ENCODE measurements around the gene ARHGAP18.

Gene ARHGAP18

DNA sequence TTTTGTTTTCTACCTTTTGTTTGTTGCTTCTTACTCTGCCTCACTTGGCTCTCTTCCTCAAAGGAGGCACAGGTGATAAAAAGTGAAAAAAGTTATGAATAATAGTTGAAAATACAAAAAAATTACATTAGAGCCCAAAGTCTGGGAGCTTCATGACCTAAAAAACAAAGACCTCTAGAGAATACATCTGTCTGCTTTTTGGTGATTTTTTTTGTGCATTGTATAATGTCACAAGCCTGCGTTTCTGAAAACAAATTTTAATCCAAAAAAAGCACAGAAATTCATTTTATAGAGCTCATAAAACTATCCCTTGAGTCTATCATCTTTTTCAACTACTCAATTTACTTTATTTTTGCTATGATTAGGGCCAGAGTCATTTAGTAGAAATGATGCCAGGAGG is 41.4 kb upstream of the ARHGAP18 start:
- Histone ChIP-seq H3K27me3 (ENCODE audit: insufficient read depth, low read length) (no peaks in the 10 kb centered on the region), H2AK5ac (ENCODE audit: low read length) (no peak overlapping the region), H3K14ac (ENCODE audit: low read length) (no peak overlapping the region), H4K8ac (ENCODE audit: low read depth, low read length) (no peak overlapping the region), H3K18ac (ENCODE audit: low read length) (no peak overlapping the region), H3K36me3 (ENCODE audit: control insufficient read depth in 1 of 2, insufficient read depth in 2 of 2, low read length in 2 of 2) (no peaks in the 10 kb centered on the region), H2BK120ac (ENCODE audit: insufficient read depth, low read length, poor library complexity) (no peak overlapping the region), H2BK5ac (ENCODE audit: low read depth, low read length, poor library complexity) (no peak overlapping the region), H2BK12ac (ENCODE audit: low read length) (no peak overlapping the region), H3K23ac (ENCODE audit: low read length) (no peak overlapping the region), H4K91ac (ENCODE audit: low read depth, low read length) (no peak overlapping the region), H3K4me3 (ENCODE audit: low read depth, low read length) (no peak overlapping the region), H3K27ac (ENCODE audit: low read depth, low read length) (no peak overlapping the region), H3K79me2 (ENCODE audit: control insufficient read depth, insufficient read depth, low read length, poor library complexity) (no peaks in the 10 kb centered on the region), H3K4me1 (ENCODE audit: control insufficient read depth in 1 of 2, insufficient read depth in 2 of 2, low read length in 2 of 2) (no peaks in the 10 kb centered on the region), H3K79me1 (ENCODE audit: low read length) (no peaks in the 10 kb centered on the region), H4K12ac (ENCODE audit: low read depth, low read length) (no peak overlapping the region), H3K4ac (ENCODE audit: low read depth, low read length) (no peak overlapping the region), H3K4me2 (ENCODE audit: low read length) (no peak overlapping the region), H3K9ac (ENCODE audit: low read length) (no peak overlapping the region), H3K9me3 (ENCODE audit: insufficient read depth, low read depth, low read length) (no peaks in the 10 kb centered on the region), H2AFZ (ENCODE audit: insufficient read depth, low read length, poor library complexity) (no peak overlapping the region)
- no peak for DNase-seq
- no CpG with 5 or more reads among the region's 1 CpG for WGBS (ENCODE audit: extremely low coverage, insufficient coverage, insufficient read length)

GRCh38 chr6:129750360-129750759 is 40.4 kb upstream of the ARHGAP18 start:
- no peak overlapping the region for H4K12ac ChIP-seq (ENCODE audit: low read depth, low read length)
- H3K18ac ChIP-seq (ENCODE audit: low read length): no peak overlapping the region
- no CpG with 5 or more reads among the region's 2 CpGs for WGBS (ENCODE audit: extremely low coverage, insufficient coverage, insufficient read length)
- no peak overlapping the region for H3K14ac ChIP-seq (ENCODE audit: low read length)
- H4K91ac ChIP-seq (ENCODE audit: low read depth, low read length): no peak overlapping the region
- no peaks in the 10 kb centered on the region for H3K4me1 ChIP-seq (ENCODE audit: control insufficient read depth in 1 of 2, insufficient read depth in 2 of 2, low read length in 2 of 2)
- no peaks in the 10 kb centered on the region for H3K27me3 ChIP-seq (ENCODE audit: insufficient read depth, low read length)
- no peak overlapping the region for H3K4me2 ChIP-seq (ENCODE audit: low read length)
- H4K8ac ChIP-seq (ENCODE audit: low read depth, low read length): no peak overlapping the region
- H3K36me3 ChIP-seq (ENCODE audit: control insufficient read depth in 1 of 2, insufficient read depth in 2 of 2, low read length in 2 of 2): no peaks in the 10 kb centered on the region
- H2AFZ ChIP-seq (ENCODE audit: insufficient read depth, low read length, poor library complexity): no peak overlapping the region
- no peak overlapping the region for H3K27ac ChIP-seq (ENCODE audit: low read depth, low read length)
- H3K9ac ChIP-seq (ENCODE audit: low read length): no peak overlapping the region
- H3K9me3 ChIP-seq (ENCODE audit: insufficient read depth, low read depth, low read length): no peaks in the 10 kb centered on the region
- no peak overlapping the region for H2BK120ac ChIP-seq (ENCODE audit: insufficient read depth, low read length, poor library complexity)
- no peak overlapping the region for H2BK5ac ChIP-seq (ENCODE audit: low read depth, low read length, poor library complexity)
- H2BK12ac ChIP-seq (ENCODE audit: low read length): no peak overlapping the region
- no peak overlapping the region for H3K23ac ChIP-seq (ENCODE audit: low read length)
- no peak overlapping the region for H2AK5ac ChIP-seq (ENCODE audit: low read length)
- no peak overlapping the region for H3K4me3 ChIP-seq (ENCODE audit: low read depth, low read length)
- H3K79me2 ChIP-seq (ENCODE audit: control insufficient read depth, insufficient read depth, low read length, poor library complexity): no peaks in the 10 kb centered on the region
- no peak overlapping the region for H3K4ac ChIP-seq (ENCODE audit: low read depth, low read length)
- H3K79me1 ChIP-seq (ENCODE audit: low read length): no peaks in the 10 kb centered on the region
- no peak for DNase-seq

GRCh38 chr6:129749749-129750120 is 39.8 kb upstream of the ARHGAP18 start:
- WGBS (ENCODE audit: extremely low coverage, insufficient coverage, insufficient read length): no CpG with 5 or more reads among the region's 4 CpGs
- H3K27ac ChIP-seq (ENCODE audit: low read depth, low read length): no peak overlapping the region
- no peak overlapping the region for H3K4me3 ChIP-seq (ENCODE audit: low read depth, low read length)

GRCh38 chr6:129748901-129749748 is 39.1 kb upstream of the ARHGAP18 start:
- no peak overlapping the region for H2BK120ac ChIP-seq (ENCODE audit: insufficient read depth, low read length, poor library complexity)
- no peak overlapping the region for H3K23ac ChIP-seq (ENCODE audit: low read length)
- no peaks in the 10 kb centered on the region for H3K36me3 ChIP-seq (ENCODE audit: control insufficient read depth in 1 of 2, insufficient read depth in 2 of 2, low read length in 2 of 2)
- no peak for DNase-seq
- no peaks in the 10 kb centered on the region for H3K79me2 ChIP-seq (ENCODE audit: control insufficient read depth, insufficient read depth, low read length, poor library complexity)
- no peak overlapping the region for H4K91ac ChIP-seq (ENCODE audit: low read depth, low read length)
- no peak overlapping the region for H3K4me3 ChIP-seq (ENCODE audit: low read depth, low read length)
- no CpG with 5 or more reads among the region's 7 CpGs for WGBS (ENCODE audit: extremely low coverage, insufficient coverage, insufficient read length)
- H3K4ac ChIP-seq (ENCODE audit: low read depth, low read length): no peak overlapping the region
- no peak overlapping the region for H2AFZ ChIP-seq (ENCODE audit: insufficient read depth, low read length, poor library complexity)
- no peak overlapping the region for H2AK5ac ChIP-seq (ENCODE audit: low read length)
- H4K12ac ChIP-seq (ENCODE audit: low read depth, low read length): no peak overlapping the region
- no peaks in the 10 kb centered on the region for H3K9me3 ChIP-seq (ENCODE audit: insufficient read depth, low read depth, low read length)
- no peaks in the 10 kb centered on the region for H3K79me1 ChIP-seq (ENCODE audit: low read length)
- no peak overlapping the region for H2BK5ac ChIP-seq (ENCODE audit: low read depth, low read length, poor library complexity)
- no peak overlapping the region for H3K4me2 ChIP-seq (ENCODE audit: low read length)
- H2BK12ac ChIP-seq (ENCODE audit: low read length): no peak overlapping the region
- H3K14ac ChIP-seq (ENCODE audit: low read length): no peak overlapping the region
- no peak overlapping the region for H3K9ac ChIP-seq (ENCODE audit: low read length)
- H4K8ac ChIP-seq (ENCODE audit: low read depth, low read length): no peak overlapping the region
- H3K27ac ChIP-seq (ENCODE audit: low read depth, low read length): no peak overlapping the region
- H3K18ac ChIP-seq (ENCODE audit: low read length): no peak overlapping the region
- H3K27me3 ChIP-seq (ENCODE audit: insufficient read depth, low read length): no peaks in the 10 kb centered on the region
- no peaks in the 10 kb centered on the region for H3K4me1 ChIP-seq (ENCODE audit: control insufficient read depth in 1 of 2, insufficient read depth in 2 of 2, low read length in 2 of 2)

More at GRCh38 chr6:129749749-129750120, 39.8 kb upstream of the ARHGAP18 start:
- H2BK12ac ChIP-seq (ENCODE audit: low read length): no peak overlapping the region
- H2BK5ac ChIP-seq (ENCODE audit: low read depth, low read length, poor library complexity): no peak overlapping the region
- no peak overlapping the region for H3K4ac ChIP-seq (ENCODE audit: low read depth, low read length)
- H4K8ac ChIP-seq (ENCODE audit: low read depth, low read length): no peak overlapping the region
- H3K9ac ChIP-seq (ENCODE audit: low read length): no peak overlapping the region
- no peak overlapping the region for H2BK120ac ChIP-seq (ENCODE audit: insufficient read depth, low read length, poor library complexity)
- H2AFZ ChIP-seq (ENCODE audit: insufficient read depth, low read length, poor library complexity): no peak overlapping the region
- H3K4me1 ChIP-seq (ENCODE audit: control insufficient read depth in 1 of 2, insufficient read depth in 2 of 2, low read length in 2 of 2): no peaks in the 10 kb centered on the region
- H3K18ac ChIP-seq (ENCODE audit: low read length): no peak overlapping the region
- no peaks in the 10 kb centered on the region for H3K9me3 ChIP-seq (ENCODE audit: insufficient read depth, low read depth, low read length)
- no peaks in the 10 kb centered on the region for H3K36me3 ChIP-seq (ENCODE audit: control insufficient read depth in 1 of 2, insufficient read depth in 2 of 2, low read length in 2 of 2)
- DNase-seq: no peak
- no peak overlapping the region for H3K23ac ChIP-seq (ENCODE audit: low read length)
- no peaks in the 10 kb centered on the region for H3K79me1 ChIP-seq (ENCODE audit: low read length)
- no peaks in the 10 kb centered on the region for H3K79me2 ChIP-seq (ENCODE audit: control insufficient read depth, insufficient read depth, low read length, poor library complexity)
- no peak overlapping the region for H2AK5ac ChIP-seq (ENCODE audit: low read length)
- H3K14ac ChIP-seq (ENCODE audit: low read length): no peak overlapping the region
- H3K27me3 ChIP-seq (ENCODE audit: insufficient read depth, low read length): no peaks in the 10 kb centered on the region
- no peak overlapping the region for H4K12ac ChIP-seq (ENCODE audit: low read depth, low read length)
- no peak overlapping the region for H4K91ac ChIP-seq (ENCODE audit: low read depth, low read length)
- H3K4me2 ChIP-seq (ENCODE audit: low read length): no peak overlapping the region

All from trophoblast cell (in vitro differentiated cells and primary cell).